Thyroid gland (tissue), 4 donors: ENCODE results near the gene FMN2. TPM values are rescaled to one million over a fixed set of nuclear protein-coding genes. Genes with fewer than 3 reads are reported as not detected.
A peak's percentile ranks its signal among the peaks of the same experiment; 100 is the strongest.

ENCODE experiments used
- DNase-seq, 2 donors: peaks; one replicate each; pipeline ENCODE4 v3.0.0-alpha.2; 2019
- H3K27ac ChIP-seq, 3 donors: fragments of 200-600 bp; sonication (generic); 1 replicate in 2 of 3; 2 replicates in 1 of 3; pipeline ENCODE4 v1.5.1; 2016 to 2019; ENCODE audit warnings: mild to moderate bottlenecking in 1 of 3, moderate library complexity in 1 of 3
- H3K27me3 ChIP-seq: fragments of 200-600 bp; sonication (generic); one replicate; pipeline ENCODE4 v1.5.1; 2019
- H3K36me3 ChIP-seq, 2 donors: fragments of 200-600 bp; sonication (generic); one replicate each; pipeline ENCODE4 v1.5.1; 2016 to 2019
- H3K4me1 ChIP-seq, 2 donors: fragments of 200-600 bp; sonication (generic); one replicate each; pipeline ENCODE4 v1.5.1; 2017 to 2019
- H3K4me3 ChIP-seq, 3 donors: fragments of 200-600 bp; sonication (generic); replicated peaks in 1 of 3; 1 replicate in 2 of 3; 2 replicates in 1 of 3; pipeline ENCODE4 v1.5.1; 2016; ENCODE audit warnings: mild to moderate bottlenecking in 1 of 3
- H3K9me3 ChIP-seq: fragments of 200-600 bp; sonication (generic); one replicate; pipeline ENCODE4 v1.5.1; 2017
- CTCF ChIP-seq, 6 experiments: fragments of 200-600 bp in 3 of 6; fragments of 450-650 bp in 3 of 6; sonication (generic) in 3 of 6; IDR thresholded peaks; one replicate each; pipeline ENCODE4 v1.5.1; 2016 to 2019; ENCODE audit warnings: antibody characterized with exemption in 6 of 6, mild to moderate bottlenecking in 2 of 6, inconsistent platforms in 1 of 6, moderate library complexity in 1 of 6
- POLR2A ChIP-seq, 2 donors: fragments of 450-650 bp; IDR thresholded peaks; one replicate each; pipeline ENCODE4 v1.6.1; 2017; ENCODE audit warnings: antibody characterized with exemption in 2 of 2, mild to moderate bottlenecking in 2 of 2, moderate library complexity in 1 of 2
- WGBS, 2 donors: methylation state at CpG; one replicate each; pipeline ENCODE4 v1.1.5; 2017; 5-methylcytosine and 5-hydroxymethylcytosine counted together
- intact Hi-C: fragments of 100-400 bp; cut with DNase I; formaldehyde crosslinking; loops from one replicate; pipeline ENCODE4 v1.15.1; 2023
- total RNA-seq, 4 donors: library from RNA; depleted of rRNA; stranded (reverse); fragments of >200 nt; gene quantifications; one replicate each; pipeline ENCODE4 v1.2.3, GENCODE V29; 2016

The FMN2 gene
- total RNA-seq, 4 donors from 2014 or later: 0.78 to 6.2 (median 1.3) TPM; not detected in 1

GRCh38 chr1:240426051-240426450, 334.4 kb downstream of the FMN2 start:
- no peaks in the 10 kb centered on the region for H3K27me3 ChIP-seq
- no peak overlapping the region for H3K27ac ChIP-seq
- no peaks in the 10 kb centered on the region for H3K9me3 ChIP-seq
- H3K4me1 ChIP-seq: no peaks in the 10 kb centered on the region
- intact Hi-C loops: no loop called here
- H3K4me3 ChIP-seq: no peak overlapping the region
- no peak for DNase-seq
- WGBS, 2 donors: 79 to 85% methylated on average over 2 of the region's 2 CpGs
- no peaks in the 10 kb centered on the region for H3K36me3 ChIP-seq
- TF ChIP-seq POLR2A (IDR thresholded peaks at IDR 0.05): no peak
- no peak for TF ChIP-seq CTCF (IDR thresholded peaks at IDR 0.05)

DNA sequence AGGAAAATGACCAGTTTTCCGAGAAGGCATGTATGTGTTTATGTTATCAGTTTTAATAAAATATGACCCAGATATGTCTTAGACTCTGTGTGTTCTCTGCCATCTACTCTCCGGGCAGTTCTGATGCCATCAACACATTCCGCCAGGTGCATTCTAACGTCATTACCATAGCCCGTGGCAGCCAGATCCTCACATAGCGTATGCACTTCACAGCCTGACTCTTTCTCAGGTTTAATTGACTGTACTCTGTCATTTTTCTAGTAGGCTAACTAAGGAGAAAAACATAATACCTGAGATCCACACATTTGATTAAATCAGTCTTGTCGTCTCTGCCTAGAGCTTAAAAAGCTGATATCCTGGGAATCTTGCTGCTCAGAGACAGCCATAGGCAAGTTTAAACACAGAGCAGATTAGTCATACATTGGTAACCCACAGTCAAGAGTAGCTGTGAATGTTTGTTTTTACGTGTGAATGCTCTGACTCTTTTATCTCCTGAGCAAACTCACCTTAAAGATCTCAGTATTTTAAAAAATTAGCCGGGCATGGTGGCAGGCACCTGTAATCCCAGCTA, 344.4 kb downstream of the FMN2 start:
- Histone ChIP-seq H3K27ac (no peak overlapping the region), H3K36me3 (no peaks in the 10 kb centered on the region), H3K4me1 (no peaks in the 10 kb centered on the region), H3K27me3 (no peaks in the 10 kb centered on the region), H3K4me3 (no peak overlapping the region), H3K9me3 (no peaks in the 10 kb centered on the region)
- 85 to 89% methylated on average over 9 of the region's 9 CpGs for WGBS, 2 donors
- intact Hi-C loops: no loop called here
- TF ChIP-seq POLR2A (IDR thresholded peaks at IDR 0.05): no peak
- no peak for TF ChIP-seq CTCF (IDR thresholded peaks at IDR 0.05)
- DNase-seq: no peak

DNA sequence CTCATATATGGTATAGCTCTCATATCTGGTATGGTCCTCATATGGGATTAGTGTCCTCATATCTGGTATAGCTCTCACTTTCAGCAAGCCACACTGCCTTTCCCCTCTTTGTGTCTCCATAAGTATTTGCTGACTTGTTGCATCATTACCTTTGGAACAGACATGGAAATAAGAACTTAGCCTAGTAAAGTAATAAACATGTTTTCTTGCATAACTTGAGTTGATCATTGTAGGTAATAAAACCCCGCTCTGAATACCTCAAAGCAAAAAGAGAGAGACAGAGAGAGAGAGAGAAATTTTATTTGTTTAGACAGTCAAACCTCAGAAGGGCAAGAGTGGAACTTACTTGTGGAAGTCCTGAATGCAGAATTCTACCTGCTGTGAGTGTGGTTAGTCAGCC, 350.0 kb downstream of the FMN2 start:
- intact Hi-C loops: no loop called here
- TF ChIP-seq CTCF (IDR thresholded peaks at IDR 0.05) (no peak), POLR2A (IDR thresholded peaks at IDR 0.05) (no peak)
- no peaks in the 10 kb centered on the region for H3K27me3 ChIP-seq
- no peak overlapping the region for H3K27ac ChIP-seq
- no peaks in the 10 kb centered on the region for H3K36me3 ChIP-seq
- no peaks in the 10 kb centered on the region for H3K4me1 ChIP-seq
- 79 to 95% methylated on average over 1 of the region's 1 CpG for WGBS, 2 donors
- no peak overlapping the region for H3K4me3 ChIP-seq
- DNase-seq: no peak
- no peaks in the 10 kb centered on the region for H3K9me3 ChIP-seq

DNA sequence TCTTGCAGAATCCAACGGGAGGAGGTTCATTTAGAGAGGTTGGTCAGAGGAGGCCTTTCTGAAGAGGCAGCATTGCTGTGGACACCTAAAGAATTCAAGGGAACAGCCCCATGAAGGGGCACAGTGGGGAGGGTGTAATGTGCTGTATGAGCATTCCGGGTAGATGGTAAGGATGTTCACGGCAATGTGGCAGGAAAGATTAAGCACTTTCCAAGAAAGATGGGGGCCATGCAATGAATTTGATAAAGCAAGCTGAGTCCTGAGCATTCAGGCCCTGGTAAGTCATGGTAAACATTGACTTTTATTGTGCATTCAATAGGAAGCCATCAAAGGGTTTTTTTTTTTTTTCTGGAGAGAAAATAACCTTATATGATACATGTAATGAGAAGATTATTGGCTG, 353.7 kb downstream of the FMN2 start:
- no peaks in the 10 kb centered on the region for H3K9me3 ChIP-seq
- H3K4me3 ChIP-seq: no peak overlapping the region
- no peaks in the 10 kb centered on the region for H3K36me3 ChIP-seq
- 82 to 91% methylated on average over 3 of the region's 3 CpGs for WGBS, 2 donors
- DNase-seq: no peak
- no peak overlapping the region for H3K27ac ChIP-seq
- intact Hi-C loops: no loop called here
- H3K4me1 ChIP-seq: no peaks in the 10 kb centered on the region
- TF ChIP-seq CTCF (IDR thresholded peaks at IDR 0.05) (no peak), POLR2A (IDR thresholded peaks at IDR 0.05) (no peak)
- H3K27me3 ChIP-seq: no peaks in the 10 kb centered on the region

DNA sequence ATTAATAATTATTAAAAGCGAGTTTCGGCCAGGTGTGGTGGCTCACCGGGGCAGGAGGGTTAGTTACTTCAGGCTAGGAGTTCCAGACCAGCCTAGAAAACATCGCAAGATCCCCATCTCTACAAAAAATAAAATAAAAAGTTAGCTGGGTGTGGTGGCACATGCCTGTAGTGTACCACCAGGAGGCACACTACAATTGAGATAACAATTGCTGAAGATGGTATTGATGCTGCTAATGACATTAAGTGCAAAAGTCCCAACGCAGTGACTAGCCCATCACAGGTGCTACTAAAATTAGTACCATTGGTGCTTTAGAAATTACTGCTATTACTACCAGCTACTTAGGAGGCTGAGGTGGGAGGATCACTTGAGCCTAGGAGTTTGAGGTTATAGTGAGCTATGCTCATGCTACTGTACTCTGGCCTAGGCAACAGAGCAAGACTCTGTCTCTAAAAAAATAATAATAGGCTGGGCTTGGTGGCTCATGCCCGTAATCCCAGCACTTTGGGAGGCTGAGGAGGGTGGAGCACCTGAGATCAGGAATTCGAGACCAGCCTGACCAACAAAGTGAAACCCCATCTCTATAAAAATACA, 363.6 kb downstream of the FMN2 start:
- 69 to 74% methylated on average over 7 of the region's 7 CpGs for WGBS, 2 donors
- Histone ChIP-seq H3K9me3 (no peaks in the 10 kb centered on the region), H3K4me3 (no peak overlapping the region), H3K36me3 (no peaks in the 10 kb centered on the region), H3K27me3 (no peaks in the 10 kb centered on the region), H3K4me1 (peaks cover 0 to 5% of the 10 kb centered on the region in 2 donors), H3K27ac (no peak overlapping the region)
- intact Hi-C loops: no loop called here
- TF ChIP-seq POLR2A (IDR thresholded peaks at IDR 0.05): no peak
- TF ChIP-seq CTCF (IDR thresholded peaks at IDR 0.05): peak in 1 of 6 experiments; percentile 20
- DNase-seq: no peak
